GM12878 (cell line): Measurements from ENCODE around the gene LEKR1. TPM values are rescaled to one million over a fixed set of nuclear protein-coding genes. Genes with fewer than 3 reads are reported as not detected.

Experiments
- ATAC-seq: fragments of 200-7000 bp; cut with Tn5 transposase; 3 replicates; pipeline ENCODE4 v1.9.1; 2020; ENCODE audit warnings: mild to moderate bottlenecking, moderate library complexity
- BruUV-seq: library from RNA; stranded (reverse); fragments of 400-500 nt; replicated peaks from 2 replicates; lab custom pipeline; 2021; lab: Mats Ljungman, UMichigan
- CTCF ChIA-PET: fragments of 300-600 bp; sonication (Branson Sonifier 250); formaldehyde crosslinking; extraction: SDS; loops from one replicate; lab custom pipeline; 2021; ENCODE audit warnings: inconsistent platforms; lab: Yijun Ruan, JAX
- POLR2A ChIA-PET: fragments of 350-600 bp; formaldehyde crosslinking; extraction: SDS; loops from one replicate; lab custom pipeline; 2021; ENCODE audit warnings: inconsistent platforms; lab: Charles Lee
- RAD21 ChIA-PET: fragments of 300-600 bp; sonication (Branson Sonifier 250); formaldehyde crosslinking; loops from one replicate; lab custom pipeline; 2023; ENCODE audit warnings: antibody characterized with exemption; ENCODE audit not compliant: unreplicated experiment; lab: Charles Lee
- SMC1A ChIA-PET: fragments of 300-600 bp; sonication (Branson Sonifier 250); formaldehyde crosslinking; loops from one replicate; lab custom pipeline; 2023; ENCODE audit not compliant: unreplicated experiment, uncharacterized antibody; lab: Charles Lee
- DNase-seq: peaks from one replicate; pipeline ENCODE4 v3.0.0-alpha.2; 2011; ENCODE audit warnings: low read depth, low spot score
- FAIRE-seq: peaks from 3 replicates; lab custom pipeline; 2011; peaks lifted over from hg19 to GRCh38; lab: Jason Lieb, UNC
- H2AFZ ChIP-seq: 2 replicates; pipeline ENCODE4 v1.6.0; 2011; ENCODE audit warnings: low read depth, low read length, control low read depth; ENCODE audit not compliant: control insufficient read depth
- H3K27ac ChIP-seq: 2 replicates; pipeline ENCODE4 v1.5.1; 2011; ENCODE audit warnings: control low read depth; ENCODE audit not compliant: control insufficient read depth, insufficient read depth
- H3K27me3 ChIP-seq, 2 experiments: replicated peaks in 1 of 2; 2 replicates each; pipeline versions ENCODE4 v1.6.0 to v1.6.1; 2011; ENCODE audit warnings: low read length in 1 of 2; ENCODE audit not compliant: control insufficient read depth in 2 of 2, insufficient read depth in 2 of 2
- H3K36me3 ChIP-seq, 2 experiments: 2 replicates each; pipeline ENCODE4 v1.5.1; 2011; ENCODE audit warnings: low read length in 1 of 2; ENCODE audit not compliant: control insufficient read depth in 2 of 2, insufficient read depth in 2 of 2
- H3K4me1 ChIP-seq: 2 replicates; pipeline ENCODE4 v1.6.1; 2011; ENCODE audit warnings: mild to moderate bottlenecking, low read length, moderate library complexity, mixed read lengths; ENCODE audit not compliant: control insufficient read depth, insufficient read depth
- H3K4me2 ChIP-seq: 2 replicates; pipeline ENCODE4 v1.6.0; 2011; ENCODE audit warnings: control low read depth; ENCODE audit not compliant: control insufficient read depth, insufficient read depth
- H3K4me3 ChIP-seq: fragments of 200-600 bp; sonication (generic); 2 replicates; pipeline ENCODE4 v1.5.1; 2016
- H3K79me2 ChIP-seq: 2 replicates; pipeline ENCODE4 v1.6.0; 2011; ENCODE audit warnings: low read length; ENCODE audit not compliant: control insufficient read depth, insufficient read depth
- H3K9ac ChIP-seq: 2 replicates; pipeline ENCODE4 v1.8.0; 2011; ENCODE audit warnings: low read length, control low read depth, mixed read lengths; ENCODE audit not compliant: control insufficient read depth, insufficient read depth
- H3K9me3 ChIP-seq: replicated peaks from 3 replicates; pipeline ENCODE4 v1.5.1; 2011; ENCODE audit warnings: mild to moderate bottlenecking, low read length; ENCODE audit not compliant: control insufficient read depth, insufficient read depth
- H4K20me1 ChIP-seq: 2 replicates; pipeline ENCODE4 v1.6.0; 2011; ENCODE audit not compliant: control insufficient read depth, insufficient read depth
- BACH1 ChIP-seq: fragments of 450-650 bp; IDR thresholded peaks from 2 replicates; pipeline ENCODE4 v1.6.1; 2017; ENCODE audit warnings: mild to moderate bottlenecking, borderline replicate concordance
- BMI1 ChIP-seq: fragments of 450-650 bp; IDR thresholded peaks from 2 replicates; pipeline ENCODE4 v1.6.1; 2016; ENCODE audit warnings: mild to moderate bottlenecking, moderate library complexity, borderline replicate concordance
- GATAD2B ChIP-seq: fragments of 450-650 bp; conservative IDR thresholded peaks from 2 replicates; pipeline ENCODE4 v1.6.1; 2017; ENCODE audit warnings: low read depth, mild to moderate bottlenecking, moderate library complexity
- NR2F1 ChIP-seq: fragments of 450-650 bp; conservative IDR thresholded peaks from 2 replicates; pipeline ENCODE4 v1.6.1; 2017; ENCODE audit warnings: mild to moderate bottlenecking
- PRDM15 ChIP-seq: fragments of 450-650 bp; formaldehyde crosslinking; IDR thresholded peaks from 2 replicates; pipeline ENCODE4 v1.4.0; 2020; ENCODE audit warnings: mild to moderate bottlenecking, moderate library complexity
- RBBP5 ChIP-seq: fragments of 200-600 bp; sonication (generic); conservative IDR thresholded peaks from 2 replicates; pipeline ENCODE4 v1.6.1; 2016
- RCOR1 ChIP-seq: conservative IDR thresholded peaks from 2 replicates; pipeline ENCODE4 v1.6.1; 2012; ENCODE audit warnings: low read depth, low read length, improper control_type of control experiment
- SKIL ChIP-seq: fragments of 450-650 bp; IDR thresholded peaks from 2 replicates; pipeline ENCODE4 v1.6.1; 2017; ENCODE audit warnings: mild to moderate bottlenecking, low read depth, inconsistent platforms; ENCODE audit not compliant: poor library complexity, severe bottlenecking
- SUPT20H ChIP-seq: IDR thresholded peaks from 2 replicates; pipeline ENCODE4 v1.6.1; 2011; ENCODE audit warnings: low read depth, mild to moderate bottlenecking, low read length, moderate library complexity, borderline replicate concordance; ENCODE audit not compliant: control insufficient read depth
- TCF7 ChIP-seq: IDR thresholded peaks from 2 replicates; pipeline ENCODE4 v1.6.1; 2014; ENCODE audit warnings: antibody characterized with exemption, borderline replicate concordance
- ZBED1 ChIP-seq: IDR thresholded peaks from 2 replicates; pipeline ENCODE4 v1.6.1; 2016; ENCODE audit warnings: borderline replicate concordance
- ZBTB40 ChIP-seq: fragments of 450-650 bp; IDR thresholded peaks from 2 replicates; pipeline ENCODE4 v1.6.1; 2016; ENCODE audit warnings: mild to moderate bottlenecking, moderate library complexity, borderline replicate concordance
- WGBS: methylation state at CpG from one replicate; pipeline ENCODE4 v1.1.6; 2016; ENCODE audit warnings: low lambda C conversion rate; ENCODE audit not compliant: insufficient replicate concordance, insufficient coverage; ENCODE audit errors: missing lambda C conversion rate; 5-methylcytosine and 5-hydroxymethylcytosine counted together
- in situ Hi-C: fragments of 300-500 bp; cut with MboI; formaldehyde crosslinking; loops from 9 replicates; pipeline ENCODE4 v1.14.3; 2018; ENCODE audit warnings: mixed read lengths
- intact Hi-C: fragments of 100-400 bp; cut with micrococcal nuclease; formaldehyde crosslinking; loops from one replicate; pipeline ENCODE4 v1.14.2; 2022; ENCODE audit not compliant: unreplicated experiment
- polyA plus RNA-seq, 11 experiments: library from polyadenylated mRNA; depleted of rRNA in 4 of 11; unstranded in 6 of 11; stranded (reverse) in 5 of 11; fragments of >200 nt; fragmentation: Nextera tagmentation in 4 of 11; fragmentation: Illumina TruSeq in 1 of 11; extraction: Ambion mirVana in 4 of 11; extraction: Trizol in 1 of 11; gene quantifications; 1 replicate in 1 of 11; 2 replicates in 10 of 11; pipeline versions ENCODE4 v1.2.1 to v1.2.3, GENCODE V29; 2011 to 2016; ENCODE audit warnings: inconsistent platforms in 2 of 11, missing spikeins in 2 of 11, low read depth in 1 of 11
- total RNA-seq, 4 experiments: library from RNA; depleted of rRNA in 3 of 4; stranded (reverse); fragments of >200 nt in 3 of 4; fragmentation: Illumina TruSeq in 1 of 4; extraction: Trizol in 1 of 4; gene quantifications; 2 replicates each; pipeline versions ENCODE4 v1.2.1 to v1.2.3, GENCODE V29; 2013 to 2021

Gene LEKR1
- total and polyA plus RNA-seq, 10 of the 15 experiments (the other 5 are each of a cell fraction or from before 2014, with no cell fraction given), result 0.48 to 3.2 (median 1.3) TPM

- ATAC-seq (no peak), FAIRE-seq (no peak), DNase-seq (no peak)
- no peak overlapping the region for H3K27ac ChIP-seq
- POLR2A ChIA-PET, result no interaction called here
- no peaks in the 10 kb centered on the region for H3K4me1 ChIP-seq
- RAD21 ChIA-PET, result no interaction called here
- no TSS peak for BruUV-seq
- intact Hi-C loops, result no loop called here
- CTCF ChIA-PET, result interaction anchor here (0.9 kb wide), 1 partner anchor 28 kb away, joined by 3 read pairs; no protein-coding TSS in a partner anchor
- no peaks in the 10 kb centered on the region for H3K27me3 ChIP-seq
- in situ Hi-C loops, result no loop called here
- H3K36me3 ChIP-seq, result no peaks in the 10 kb centered on the region
- no peaks in the 10 kb centered on the region for H3K79me2 ChIP-seq
- no peak overlapping the region for H3K4me3 ChIP-seq
- no peaks in the 10 kb centered on the region for H4K20me1 ChIP-seq
- H3K9me3 ChIP-seq, result no peaks in the 10 kb centered on the region
- H3K9ac ChIP-seq, result no peak overlapping the region
- 69% methylated on average over 2 of the region's 2 CpGs for WGBS
- H3K4me2 ChIP-seq, result no peak overlapping the region
- H2AFZ ChIP-seq, result no peak overlapping the region
- SMC1A ChIA-PET, result interaction anchor here (0.9 to 1.7 kb wide), 3 partner anchors 10 to 85 kb away, joined by 3 to 6 read pairs (median 3); no protein-coding TSS in a partner anchor
- TF ChIP-seq BACH1, result no peak
- TF ChIP-seq NR2F1, result no peak
- TF ChIP-seq SKIL, result no peak
- no peak for TF ChIP-seq ZBED1
- no peak for TF ChIP-seq ZBTB40
- no peak for TF ChIP-seq TCF7
- no peak for TF ChIP-seq PRDM15 (CRISPR knock-in tag)
- no peak for TF ChIP-seq GATAD2B
- TF ChIP-seq RBBP5, result no peak
- TF ChIP-seq RCOR1, result no peak
- no peak for TF ChIP-seq SUPT20H
- no peak for TF ChIP-seq BMI1
Measured at GRCh38 chr3:157001221-157001957, 175.2 kb downstream of the LEKR1 start.
